HG02840 (cell line): Measurements from ENCODE around the gene TCF3.

ENCODE experiments used
- ATAC-seq: cut with Tn5 transposase; IDR thresholded peaks from one replicate; pipeline ENCODE4 v1.9.1; 2021; ENCODE audit warnings: mild to moderate bottlenecking, moderate library complexity, moderate number of reproducible peaks; ENCODE audit not compliant: unreplicated experiment, low FRiP score

TCF3 gene

GRCh38 chr19:1633269-1633826, 19.1 kb downstream of the TCF3 start:
- no peak for ATAC-seq

- ATAC-seq = no peak
Measured at GRCh38 chr19:1632462-1633268, 19.8 kb downstream of the TCF3 start.

- no peak for ATAC-seq
Measured at GRCh38 chr19:1631557-1632100, 20.8 kb downstream of the TCF3 start.

- ATAC-seq = no peak
Measured at GRCh38 chr19:1630811-1631210, 21.6 kb downstream of the TCF3 start.

GRCh38 chr19:1630012-1630411, 22.4 kb downstream of the TCF3 start:
- no peak for ATAC-seq

- ATAC-seq = no peak
Measured at GRCh38 chr19:1629256-1629808, 23.1 kb downstream of the TCF3 start.

- no peak for ATAC-seq
Measured at GRCh38 chr19:1627194-1627593, 25.2 kb downstream of the TCF3 start.

- ATAC-seq = no peak
Measured at GRCh38 chr19:1626417-1627010, 25.9 kb downstream of the TCF3 start.

- no peak for ATAC-seq
Measured at GRCh38 chr19:1624458-1624857, 28.0 kb downstream of the TCF3 start.

- no peak for ATAC-seq
Measured at GRCh38 chr19:1622541-1622940, 29.9 kb downstream of the TCF3 start.

- ATAC-seq = no peak
Measured at GRCh38 chr19:1622007-1622406, 30.4 kb downstream of the TCF3 start.

GRCh38 chr19:1621574-1621973, 30.8 kb downstream of the TCF3 start:
- ATAC-seq = no peak

- no peak for ATAC-seq
Measured at GRCh38 chr19:1621021-1621420, 31.4 kb downstream of the TCF3 start.

- no peak for ATAC-seq
Measured at GRCh38 chr19:1620502-1620901, 31.9 kb downstream of the TCF3 start.

GRCh38 chr19:1619703-1620102, 32.7 kb downstream of the TCF3 start:
- ATAC-seq = no peak

- ATAC-seq = no peak
Measured at GRCh38 chr19:1619094-1619439, 33.3 kb downstream of the TCF3 start.

GRCh38 chr19:1618157-1619093, 34.0 kb downstream of the TCF3 start:
- ATAC-seq = no peak

GRCh38 chr19:1616875-1617274, 35.5 kb downstream of the TCF3 start:
- ATAC-seq = no peak

GRCh38 chr19:1616396-1616795, 36.0 kb downstream of the TCF3 start:
- ATAC-seq = no peak

GRCh38 chr19:1615156-1615765, 37.2 kb downstream of the TCF3 start:
- no peak for ATAC-seq
